Fibroblast of mammary gland (primary cell): ENCODE measurements around the gene ZNF778.

Source experiments
- DNase-seq: peaks from one replicate; pipeline ENCODE4 v3.0.0-alpha.2; 2010; ENCODE audit warnings: low read depth
- H3K4me3 ChIP-seq: 2 replicates; pipeline ENCODE4 v1.5.1; 2011; ENCODE audit warnings: low read depth, mild to moderate bottlenecking, low read length, moderate library complexity; ENCODE audit not compliant: control insufficient read depth
- CTCF ChIP-seq: conservative IDR thresholded peaks from 2 replicates; pipeline ENCODE4 v1.5.1; 2011; ENCODE audit warnings: low read depth, low read length, inconsistent platforms; ENCODE audit not compliant: control insufficient read depth, insufficient read depth

Gene ZNF778

GRCh38 chr16:89197633-89198416, 19.7 kb upstream of the ZNF778 start:
- H3K4me3 ChIP-seq, result no peak overlapping the region
- TF ChIP-seq CTCF, result no peak
- no peak for DNase-seq

DNA sequence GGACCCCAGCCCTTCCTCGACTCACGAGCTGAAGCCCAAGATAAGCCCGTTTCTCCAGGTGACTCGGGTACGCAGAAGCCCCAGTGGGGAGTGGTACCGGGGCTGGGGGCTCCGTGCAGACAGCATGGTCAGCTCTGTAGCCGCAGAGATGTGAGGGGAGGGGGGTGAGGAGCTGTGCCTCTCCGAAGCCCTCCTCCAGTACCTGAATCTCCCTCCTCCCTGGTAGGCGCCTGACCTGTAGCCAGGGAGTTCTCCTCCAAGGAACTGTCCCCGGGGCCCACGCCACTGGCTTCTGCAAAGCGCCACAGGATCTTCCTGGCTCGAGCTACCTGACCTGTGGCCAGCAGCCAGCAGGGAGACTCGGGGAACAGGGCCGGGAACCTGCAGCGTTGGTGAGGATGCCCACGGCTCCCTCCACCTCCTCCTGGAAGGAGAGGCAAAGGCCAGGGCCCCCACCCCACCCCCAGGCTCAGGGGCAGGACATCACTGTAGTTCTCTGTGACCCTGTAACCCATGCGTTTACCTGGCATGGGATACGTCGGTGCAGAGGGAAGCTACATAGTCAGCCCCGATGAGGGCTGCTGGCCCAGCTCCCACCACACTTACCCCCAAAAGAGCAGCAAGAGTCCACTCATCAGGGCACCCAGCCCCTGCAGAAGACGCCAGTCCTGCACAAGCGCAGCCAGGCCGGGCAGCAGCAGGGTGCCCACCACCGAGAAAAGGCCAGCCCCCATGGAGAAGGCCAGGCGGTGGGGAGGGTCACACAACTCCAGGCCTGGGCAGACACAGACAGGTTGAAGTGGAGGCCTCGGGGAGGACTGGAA, 18.9 kb upstream of the ZNF778 start:
- TF ChIP-seq CTCF, result no peak
- H3K4me3 ChIP-seq, result no peak overlapping the region
- DNase-seq, result no peak

- TF ChIP-seq CTCF, result no peak
- no peak overlapping the region for H3K4me3 ChIP-seq
- DNase-seq, result no peak
These were observed 18.0 kb upstream of the ZNF778 start for GRCh38 chr16:89199241-89200123.

- DNase-seq, result no peak
- no peak for TF ChIP-seq CTCF
- no peak within 1 kb of the TSS for H3K4me3 ChIP-seq
These were observed 17.2 kb upstream of the ZNF778 start, which contains the start of gene SLC22A31 for GRCh38 chr16:89200124-89200849. TSS of gene SLC22A31 (minus strand) at chr16:89200537. CDS start at chr16:89200501, 36 bp downstream.

GRCh38 chr16:89200850-89201411, 16.6 kb upstream of the ZNF778 start:
- H3K4me3 ChIP-seq, result no peak overlapping the region
- no peak for TF ChIP-seq CTCF
- DNase-seq, result no peak
